ENCODE measurements around the gene ELP1.

- TF ChIP-seq EZH2 (IDR thresholded peaks at IDR 0.05; ENCODE audit: insufficient read depth, poor library complexity, severe bottlenecking), result no peak
- TF ChIP-seq EZH2phosphoT487 (IDR thresholded peaks at IDR 0.05; ENCODE audit: insufficient read depth, low read depth), result no peak
Measured at GRCh38 chr9:108882052-108882888, 51.7 kb downstream of the ELP1 start.
